ENCODE results near the gene MCM3AP. TPM values are rescaled to one million over a fixed set of nuclear protein-coding genes. Genes with fewer than 3 reads are reported as not detected.
A peak's percentile ranks its signal among the peaks of the same experiment; 100 is the strongest.

Gene MCM3AP
- total RNA-seq, 4 donors from 2014 or later: 96.7 to 178 (median 148) TPM

GRCh38 chr21:46304955-46305354, 19.5 kb upstream of the MCM3AP start:
- Histone ChIP-seq H3K27me3 (no peaks in the 10 kb centered on the region), H3K4me1 (no peaks in the 10 kb centered on the region), H3K27ac (no peak overlapping the region), H3K36me3 (no peaks in the 10 kb centered on the region), H3K4me3 (no peak overlapping the region), H3K9me3 (no peaks in the 10 kb centered on the region)
- no peak for DNase-seq
- no peak for TF ChIP-seq POLR2A (IDR thresholded peaks at IDR 0.05)
- TF ChIP-seq, protein P1, sequence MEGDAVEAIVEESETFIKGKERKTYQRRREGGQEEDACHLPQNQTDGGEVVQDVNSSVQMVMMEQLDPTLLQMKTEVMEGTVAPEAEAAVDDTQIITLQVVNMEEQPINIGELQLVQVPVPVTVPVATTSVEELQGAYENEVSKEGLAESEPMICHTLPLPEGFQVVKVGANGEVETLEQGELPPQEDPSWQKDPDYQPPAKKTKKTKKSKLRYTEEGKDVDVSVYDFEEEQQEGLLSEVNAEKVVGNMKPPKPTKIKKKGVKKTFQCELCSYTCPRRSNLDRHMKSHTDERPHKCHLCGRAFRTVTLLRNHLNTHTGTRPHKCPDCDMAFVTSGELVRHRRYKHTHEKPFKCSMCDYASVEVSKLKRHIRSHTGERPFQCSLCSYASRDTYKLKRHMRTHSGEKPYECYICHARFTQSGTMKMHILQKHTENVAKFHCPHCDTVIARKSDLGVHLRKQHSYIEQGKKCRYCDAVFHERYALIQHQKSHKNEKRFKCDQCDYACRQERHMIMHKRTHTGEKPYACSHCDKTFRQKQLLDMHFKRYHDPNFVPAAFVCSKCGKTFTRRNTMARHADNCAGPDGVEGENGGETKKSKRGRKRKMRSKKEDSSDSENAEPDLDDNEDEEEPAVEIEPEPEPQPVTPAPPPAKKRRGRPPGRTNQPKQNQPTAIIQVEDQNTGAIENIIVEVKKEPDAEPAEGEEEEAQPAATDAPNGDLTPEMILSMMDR (IDR thresholded peaks at IDR 0.05): no peak

GRCh38 chr21:46304437-46304836, 19.0 kb upstream of the MCM3AP start:
- DNase-seq: no peak
- Histone ChIP-seq H3K9me3 (no peaks in the 10 kb centered on the region), H3K36me3 (no peaks in the 10 kb centered on the region), H3K4me3 (no peak overlapping the region), H3K4me1 (no peaks in the 10 kb centered on the region), H3K27me3 (no peaks in the 10 kb centered on the region), H3K27ac (no peak overlapping the region)
- TF ChIP-seq, protein P1 (IDR thresholded peaks at IDR 0.05): no peak
- no peak for TF ChIP-seq POLR2A (IDR thresholded peaks at IDR 0.05)

DNA sequence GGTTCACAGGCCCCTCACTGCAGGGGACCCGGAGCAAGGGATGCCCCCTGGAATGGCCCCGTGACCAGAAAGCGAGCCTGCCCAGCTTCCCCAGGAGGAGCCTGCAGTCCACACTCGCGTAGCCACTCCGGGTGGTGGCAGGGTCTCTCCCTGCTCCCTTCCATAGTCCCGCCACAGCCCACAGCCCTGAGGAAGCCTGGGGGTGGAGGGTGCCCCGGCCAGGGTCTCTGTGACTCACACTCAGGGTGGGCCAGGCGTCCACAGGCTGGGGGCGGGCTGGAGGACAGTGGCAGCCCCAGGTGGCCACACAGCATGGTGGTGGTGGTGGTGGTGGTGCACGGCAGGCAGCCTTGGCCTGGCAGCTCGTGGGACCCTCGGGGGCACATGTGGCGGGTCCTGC, 16.3 kb upstream of the MCM3AP start:
- Histone ChIP-seq H3K9me3 (no peaks in the 10 kb centered on the region), H3K27me3 (no peaks in the 10 kb centered on the region), H3K36me3 (no peaks in the 10 kb centered on the region), H3K4me1 (peaks cover 0 to 14% (median 2%) of the 10 kb centered on the region in 4 donors), H3K4me3 (no peak overlapping the region), H3K27ac (no peak overlapping the region)
- DNase-seq: no peak
- TF ChIP-seq, protein P1 (IDR thresholded peaks at IDR 0.05): no peak
- no peak for TF ChIP-seq POLR2A (IDR thresholded peaks at IDR 0.05)

DNA sequence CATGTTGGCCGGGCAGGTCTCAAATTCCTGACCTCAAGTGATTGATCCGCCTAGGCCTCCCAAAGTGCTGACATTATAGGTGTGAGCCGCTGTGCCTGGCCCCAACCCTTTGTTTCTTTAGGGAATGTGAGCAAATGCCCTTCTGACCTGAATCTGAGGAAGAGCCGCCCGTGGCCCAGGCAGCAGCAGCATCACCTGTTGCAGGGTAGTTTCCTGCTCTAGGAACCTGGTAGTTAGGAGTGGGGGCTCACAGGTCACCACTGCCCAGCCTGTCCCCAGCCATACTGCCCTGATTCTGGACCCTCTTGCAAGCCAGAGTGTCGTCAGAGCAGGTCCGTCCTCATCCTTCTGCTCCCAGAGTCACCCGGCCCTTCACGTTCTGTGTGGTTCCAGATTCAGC, 13.8 kb upstream of the MCM3AP start:
- no peaks in the 10 kb centered on the region for H3K9me3 ChIP-seq
- DNase-seq: no peak
- peaks cover 0 to 25% (median 2%) of the 10 kb centered on the region in 4 donors for H3K4me1 ChIP-seq
- no peak overlapping the region for H3K4me3 ChIP-seq
- no peak overlapping the region for H3K27ac ChIP-seq
- TF ChIP-seq, protein P1 (IDR thresholded peaks at IDR 0.05): no peak
- no peak for TF ChIP-seq POLR2A (IDR thresholded peaks at IDR 0.05)
- H3K36me3 ChIP-seq: no peaks in the 10 kb centered on the region
- H3K27me3 ChIP-seq: no peaks in the 10 kb centered on the region

DNA sequence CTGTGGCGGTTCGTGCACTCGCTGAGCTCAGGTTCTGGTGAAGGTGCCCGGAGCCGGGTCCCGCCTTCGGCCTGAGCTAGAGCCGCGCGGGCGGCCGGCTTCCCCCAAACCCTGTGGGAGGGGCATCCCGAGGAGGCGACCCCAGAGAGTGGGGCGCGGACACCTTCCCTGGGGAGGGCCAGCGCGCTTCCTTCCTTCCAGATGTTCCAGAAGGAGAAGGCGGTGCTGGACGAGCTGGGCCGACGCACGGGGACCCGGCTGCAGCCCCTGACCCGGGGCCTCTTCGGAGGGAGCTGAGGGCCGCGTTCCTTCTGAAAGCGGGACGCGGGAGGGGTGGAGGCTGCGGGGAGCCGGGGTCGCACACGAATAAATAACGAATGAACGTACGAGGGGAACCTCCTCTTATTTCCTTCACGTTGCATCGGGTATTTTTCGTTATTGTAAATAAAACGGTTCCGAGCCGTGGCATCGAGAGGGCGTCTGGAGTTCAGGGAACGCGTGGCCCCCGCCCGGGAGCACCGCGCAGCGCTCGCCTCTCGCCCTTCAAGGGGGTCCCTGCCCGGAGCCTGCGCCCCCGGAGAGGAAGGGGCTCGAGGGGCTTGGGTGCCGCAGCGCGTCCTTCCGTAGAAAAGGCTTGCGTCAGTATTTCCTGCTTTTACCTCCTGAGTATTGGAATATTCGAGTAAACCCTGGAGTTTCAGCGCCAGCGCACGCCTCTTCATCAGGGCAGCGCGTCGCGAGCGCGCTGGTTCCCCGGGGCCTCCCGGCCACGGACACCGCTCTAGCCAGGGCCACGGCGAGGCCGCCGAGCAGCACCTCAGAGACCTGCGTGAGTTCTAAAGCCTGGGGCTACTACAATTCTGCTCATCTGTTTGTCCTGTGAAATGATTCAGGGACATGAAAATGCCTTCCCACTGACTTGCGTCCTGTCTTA, 12.2 kb upstream of the MCM3AP start:
- Histone ChIP-seq H3K4me3 (peak overlapping the region; percentile 29 to 51 (median 42)), H3K9me3 (no peaks in the 10 kb centered on the region), H3K36me3 (no peaks in the 10 kb centered on the region), H3K27me3 (no peaks in the 10 kb centered on the region), H3K4me1 (peaks cover 0 to 25% (median 2%) of the 10 kb centered on the region in 4 donors), H3K27ac (peak overlapping the region; percentile 14 to 42 (median 28))
- no peak for TF ChIP-seq POLR2A (IDR thresholded peaks at IDR 0.05)
- TF ChIP-seq, protein P1 (IDR thresholded peaks at IDR 0.05): no peak
- DNase-seq: no peak

All from Peyer's patch (tissue), 4 donors.